Naive thymus-derived CD4-positive, alpha-beta T cell (primary cell): Measurements from ENCODE around the gene NME7. TPM values are rescaled to one million over a fixed set of nuclear protein-coding genes. Genes with fewer than 3 reads are reported as not detected.
"Not testable (repeated sequence)": the region's sequence is repeated elsewhere in the genome, so short reads cannot be mapped to it uniquely, and the experiment has no call there.

Experiments used
- ATAC-seq: fragments of 150-1000 bp; cut with Tn5 transposase; 2 replicates; pipeline ENCODE4 v1.10.0; 2021; ENCODE audit warnings: mild to moderate bottlenecking, moderate library complexity
- CTCF ChIA-PET: fragments of 350-600 bp; sonication (Branson Sonifier 250); formaldehyde crosslinking; loops from one replicate; lab custom pipeline; 2021; ENCODE audit warnings: antibody characterized with exemption; lab: Charles Lee
- POLR2A ChIA-PET: fragments of 350-600 bp; sonication (Branson Sonifier 250); formaldehyde crosslinking; loops from one replicate; lab custom pipeline; 2021; ENCODE audit warnings: antibody characterized with exemption, inconsistent platforms; lab: Charles Lee
- DNase-seq, 9 donors: peaks; one replicate each; pipeline versions ENCODE4 v3.0.0 to v3.0.0-alpha.2; 2020 to 2022; ENCODE audit warnings: mixed read lengths in 1 of 9
- H3K27ac ChIP-seq: one replicate; pipeline ENCODE4 v1.7.0; 2013; ENCODE audit warnings: mild to moderate bottlenecking, low read depth, low read length, moderate library complexity
- H3K27me3 ChIP-seq, 2 donors: one replicate each; pipeline ENCODE4 v1.7.0; 2013; ENCODE audit warnings: low read length in 2 of 2, mild to moderate bottlenecking in 2 of 2, moderate library complexity in 2 of 2; ENCODE audit not compliant: control insufficient read depth in 2 of 2, insufficient read depth in 2 of 2
- H3K36me3 ChIP-seq, 3 experiments: 1 replicate in 2 of 3; 2 replicates in 1 of 3; pipeline ENCODE4 v1.7.0; 2013; ENCODE audit warnings: low read length in 3 of 3, mild to moderate bottlenecking in 3 of 3, moderate library complexity in 1 of 3; ENCODE audit not compliant: insufficient read depth in 3 of 3, control insufficient read depth in 2 of 3
- H3K4me1 ChIP-seq, 2 donors: one replicate each; pipeline ENCODE4 v1.7.0; 2013; ENCODE audit warnings: low read length in 2 of 2, mild to moderate bottlenecking in 2 of 2, moderate library complexity in 1 of 2; ENCODE audit not compliant: control insufficient read depth in 2 of 2, insufficient read depth in 2 of 2
- H3K4me3 ChIP-seq: 2 replicates; pipeline ENCODE4 v1.7.0; 2013; ENCODE audit warnings: mild to moderate bottlenecking, low read length
- H3K9me3 ChIP-seq, 3 experiments: 1 replicate in 2 of 3; 2 replicates in 1 of 3; pipeline ENCODE4 v1.7.0; 2013; ENCODE audit warnings: low read length in 3 of 3; ENCODE audit not compliant: control insufficient read depth in 2 of 3
- H3K27ac Mint-ChIP-seq, 9 donors: one replicate each; pipeline ENCODE4 v1.8.0; 2020 to 2022; ENCODE audit warnings: mixed read lengths in 9 of 9, mild to moderate bottlenecking in 8 of 9, moderate library complexity in 5 of 9, inconsistent platforms in 2 of 9
- H3K27me3 Mint-ChIP-seq, 5 donors: one replicate each; pipeline ENCODE4 v1.8.0; 2021 to 2022; ENCODE audit warnings: mixed read lengths in 5 of 5, mild to moderate bottlenecking in 1 of 5
- H3K36me3 Mint-ChIP-seq, 5 donors: one replicate each; pipeline ENCODE4 v1.8.0; 2020 to 2022; ENCODE audit warnings: mixed read lengths in 5 of 5, mild to moderate bottlenecking in 3 of 5, inconsistent platforms in 1 of 5
- H3K4me1 Mint-ChIP-seq, 7 donors: one replicate each; pipeline ENCODE4 v1.8.0; 2020 to 2022; ENCODE audit warnings: mixed read lengths in 7 of 7, mild to moderate bottlenecking in 3 of 7, inconsistent platforms in 1 of 7
- H3K4me3 Mint-ChIP-seq, 10 donors: one replicate each; pipeline ENCODE4 v1.8.0; 2020 to 2022; ENCODE audit warnings: mild to moderate bottlenecking in 10 of 10, mixed read lengths in 10 of 10, moderate library complexity in 6 of 10, inconsistent platforms in 2 of 10
- H3K9me3 Mint-ChIP-seq, 11 donors: one replicate each; pipeline ENCODE4 v1.8.0; 2020 to 2022; ENCODE audit warnings: mixed read lengths in 11 of 11, mild to moderate bottlenecking in 4 of 11, inconsistent platforms in 1 of 11, moderate library complexity in 1 of 11
- intact Hi-C, 2 donors: fragments of 100-400 bp; cut with micrococcal nuclease; formaldehyde crosslinking; loops; one replicate each; pipeline ENCODE4 v1.15.1; 2023
- polyA plus RNA-seq, 2 donors: library from polyadenylated mRNA; unstranded; fragments of 300-500 nt; fragmentation: Illumina TruSeq; gene quantifications; one replicate each; pipeline ENCODE4 v1.2.3, GENCODE V29; 2021
- total RNA-seq, 6 experiments: library from RNA in 5 of 6; stranded (reverse) in 5 of 6; gene quantifications; 1 replicate in 5 of 6; 2 replicates in 1 of 6; pipeline ENCODE4 v1.2.3 and lab custom pipeline; 2021 to 2026

NME7 gene, protein sequence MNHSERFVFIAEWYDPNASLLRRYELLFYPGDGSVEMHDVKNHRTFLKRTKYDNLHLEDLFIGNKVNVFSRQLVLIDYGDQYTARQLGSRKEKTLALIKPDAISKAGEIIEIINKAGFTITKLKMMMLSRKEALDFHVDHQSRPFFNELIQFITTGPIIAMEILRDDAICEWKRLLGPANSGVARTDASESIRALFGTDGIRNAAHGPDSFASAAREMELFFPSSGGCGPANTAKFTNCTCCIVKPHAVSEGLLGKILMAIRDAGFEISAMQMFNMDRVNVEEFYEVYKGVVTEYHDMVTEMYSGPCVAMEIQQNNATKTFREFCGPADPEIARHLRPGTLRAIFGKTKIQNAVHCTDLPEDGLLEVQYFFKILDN
- 10 to 100 TPM in 4 of 5 experiments, 1 to 10 TPM in 1; 8.6 to 14.5 (median 12.7) TPM for total RNA-seq
- polyA plus RNA-seq: 10 to 100 TPM; 15.6 to 18.6 TPM
- 5.0 reads per million, percentile 24 among the genes with 10 or more reads in this experiment for total RNA-seq (lab: John Stamatoyannopoulos, UW)

DNA sequence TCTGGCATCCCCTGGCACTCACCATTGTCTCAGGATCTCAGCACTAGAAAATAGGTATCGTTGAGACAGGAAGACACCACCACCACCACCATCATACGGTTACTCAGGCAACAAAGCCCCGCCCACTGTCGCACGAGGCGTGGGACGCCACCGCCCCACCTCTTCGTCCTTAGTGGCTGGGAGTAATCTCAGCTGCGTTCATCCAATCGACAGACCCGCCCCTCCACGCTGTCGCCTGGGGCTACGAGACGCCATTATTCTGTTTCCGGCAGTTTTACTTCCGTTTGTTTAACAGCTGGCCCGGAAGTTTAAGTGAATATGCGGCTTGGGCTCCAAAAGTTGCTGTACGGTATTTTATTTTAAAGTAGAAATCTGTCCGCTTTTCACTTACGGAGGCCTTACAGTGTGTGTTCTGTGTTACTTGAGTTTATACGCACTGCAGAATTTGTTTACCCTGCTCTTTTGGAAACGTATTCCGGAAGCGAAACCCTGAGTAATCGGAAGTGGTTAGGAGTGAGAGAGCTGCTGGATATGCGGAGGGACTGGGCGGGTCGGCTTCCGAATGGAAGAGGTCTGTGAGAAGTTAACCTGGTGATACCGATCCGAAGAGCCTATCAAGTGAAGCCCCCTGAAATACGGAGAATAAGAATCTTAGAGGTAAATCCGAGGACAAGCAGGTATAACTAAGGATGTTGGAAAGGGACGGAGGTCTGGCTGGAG lies at the start of gene NME7, which contains the start of gene BLZF1:
Gene NME7 (minus strand): TSS at position 112 of the 720 bp plus-strand sequence. CDS start 87 bp downstream, at position 25.
Gene BLZF1 (plus strand): TSS at position 510 of the 720 bp plus-strand sequence. CDS start 1,328 bp downstream, outside the sequence.
- Histone ChIP-seq H3K27me3 (no peaks in the 10 kb centered on the region), H3K4me3 (peak within 1 kb of the TSS; percentile 87), H3K4me1 (peaks cover 4 to 14% of the 10 kb centered on the region in 2 donors), H3K27ac (peak within 1 kb of the TSS; percentile 85), H3K36me3 (peaks cover 0 to 5% (median 0%) of the 10 kb centered on the region in 3 experiments), H3K9me3 (no peaks in the 10 kb centered on the region)
- H3K27ac Mint-ChIP-seq: peak within 1 kb of the TSS in 2 of 9 donors; percentile 73 to 78
- peaks cover 0 to 31% (median 11%) of the 10 kb centered on the region in 5 donors for H3K36me3 Mint-ChIP-seq
- H3K27me3 Mint-ChIP-seq: no peaks in the 10 kb centered on the region
- peaks cover 0 to 5% (median 0%) of the 10 kb centered on the region in 11 donors for H3K9me3 Mint-ChIP-seq
- DNase-seq (peak; percentile 91 to 99 (median 98)), ATAC-seq (peak; percentile 99)
- H3K4me1 Mint-ChIP-seq: peaks cover 20 to 47% (median 29%) of the 10 kb centered on the region in 7 donors
- CTCF ChIA-PET: interaction anchor here (0.5 to 1.5 kb wide), 4 partner anchors 19 to 927 kb away, joined by 3 read pairs; no protein-coding TSS in a partner anchor
- POLR2A ChIA-PET: interaction anchor here (0.7 to 1.3 kb wide), 6 partner anchors 17 to 1025 kb away, joined by 3 to 7 read pairs (median 5); partner anchors contain the start of gene SCYL3
- intact Hi-C loops: loop anchor here (1.0 to 10.0 kb wide), 27 partner anchors 59 to 1947 kb away; partner anchors contain the start of genes ATP1B1 (in 2 of the 2), KIFAP3 (in 2 of the 2), METTL18 (in 2 of the 2) and SELL (in 2 of the 2)
- H3K4me3 Mint-ChIP-seq: peak within 1 kb of the TSS in 3 of 10 donors; percentile 19 to 72 (median 71)

DNA sequence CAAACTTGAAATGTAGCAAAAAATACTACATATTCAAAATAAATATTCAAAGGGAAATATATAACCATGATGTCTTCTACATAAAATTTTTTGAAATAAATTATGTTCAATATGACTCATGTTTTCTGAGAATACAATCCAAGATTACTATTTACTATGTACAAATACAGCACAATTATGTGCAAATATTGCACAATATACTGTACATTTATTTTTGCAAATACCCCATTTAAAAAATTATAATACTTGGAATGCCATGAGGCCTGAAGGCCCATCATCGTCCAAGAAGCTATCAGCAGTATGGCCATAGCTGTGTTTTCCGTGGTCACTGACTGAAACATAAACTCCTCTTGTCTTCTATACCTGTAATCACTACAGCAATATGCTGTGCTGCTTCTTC lies 47.4 kb upstream of the NME7 start:
- CTCF ChIA-PET: no interaction called here
- Mint-ChIP-seq H3K27ac (no peak overlapping the region), H3K36me3 (peaks cover 0 to 7% (median under 1%) of the 10 kb centered on the region in 5 donors), H3K4me1 (no peaks in the 10 kb centered on the region), H3K9me3 (peaks cover 0 to 37% (median 19%) of the 10 kb centered on the region in 11 donors), H3K27me3 (peaks cover 0 to 32% (median 6%) of the 10 kb centered on the region in 5 donors), H3K4me3 (no peak overlapping the region)
- H3K9me3 ChIP-seq: no peaks in the 10 kb centered on the region
- no peaks in the 10 kb centered on the region for H3K27me3 ChIP-seq
- DNase-seq (no peak), ATAC-seq (no peak)
- H3K27ac ChIP-seq: no peak overlapping the region
- H3K4me3 ChIP-seq: no peak overlapping the region
- intact Hi-C loops: no loop called here
- H3K4me1 ChIP-seq: no peaks in the 10 kb centered on the region
- H3K36me3 ChIP-seq: no peaks in the 10 kb centered on the region
- POLR2A ChIA-PET: no interaction called here

DNA sequence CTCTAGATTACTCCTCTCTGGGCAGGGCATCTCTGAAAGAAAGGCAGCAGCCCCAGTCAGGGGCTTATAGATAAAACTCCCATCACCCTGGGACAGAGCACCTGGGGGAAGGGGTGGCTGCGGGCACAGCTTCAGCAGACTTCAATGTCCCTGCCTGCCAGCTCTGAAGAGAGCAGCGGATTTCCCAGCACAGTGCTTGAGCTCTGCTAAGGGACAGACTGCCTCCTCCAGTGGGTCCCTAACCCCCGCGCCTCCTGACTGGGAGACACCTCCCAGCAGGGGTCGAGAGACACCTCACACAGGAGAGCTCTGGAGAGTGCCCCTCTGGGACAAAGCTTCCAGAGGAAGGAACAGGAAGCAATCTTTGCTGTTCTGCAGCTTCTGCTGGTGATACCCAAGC lies 40.7 kb upstream of the NME7 start:
- H3K27ac ChIP-seq, H3K36me3 ChIP-seq, H3K4me3 Mint-ChIP-seq, H3K9me3 ChIP-seq, POLR2A ChIA-PET, H3K27me3 ChIP-seq, intact Hi-C loops, DNase-seq, H3K4me1 Mint-ChIP-seq, ATAC-seq, H3K4me3 ChIP-seq, CTCF ChIA-PET, H3K27ac Mint-ChIP-seq, H3K4me1 ChIP-seq: not testable (repeated sequence)
- H3K36me3 Mint-ChIP-seq: peaks cover 0 to 13% (median 10%) of the 10 kb centered on the region in 5 donors
- peaks cover 0 to 22% (median 0%) of the 10 kb centered on the region in 5 donors for H3K27me3 Mint-ChIP-seq
- H3K9me3 Mint-ChIP-seq: peaks cover 10 to 98% (median 43%) of the 10 kb centered on the region in 11 donors

DNA sequence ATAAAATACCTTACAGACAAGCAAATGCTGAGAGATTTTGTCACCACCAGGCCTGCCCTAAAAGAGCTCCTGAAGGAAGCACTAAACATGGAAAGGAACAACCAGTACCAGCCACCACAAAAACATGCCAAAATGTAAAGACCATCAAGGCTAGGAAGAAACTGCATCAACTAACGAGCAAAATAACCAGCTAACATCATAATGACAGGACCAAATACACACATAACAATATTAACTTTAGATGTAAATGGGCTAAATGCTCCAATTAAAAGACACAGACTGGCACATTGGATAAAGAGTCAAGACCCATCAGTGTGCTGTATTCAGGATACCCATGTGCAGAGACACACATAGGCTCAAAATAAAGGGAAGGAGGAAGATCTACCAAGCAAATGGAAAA lies 35.0 kb upstream of the NME7 start:
- Mint-ChIP-seq H3K36me3 (peaks cover 11 to 34% (median 20%) of the 10 kb centered on the region in 5 donors), H3K9me3 (peaks cover 12 to 86% (median 36%) of the 10 kb centered on the region in 11 donors)
- intact Hi-C loops, H3K36me3 ChIP-seq, H3K27me3 ChIP-seq, H3K27ac Mint-ChIP-seq, H3K27ac ChIP-seq, POLR2A ChIA-PET, H3K9me3 ChIP-seq, H3K4me3 ChIP-seq, DNase-seq, H3K4me1 Mint-ChIP-seq, H3K4me3 Mint-ChIP-seq, H3K27me3 Mint-ChIP-seq, ATAC-seq, CTCF ChIA-PET, H3K4me1 ChIP-seq: not testable (repeated sequence)

DNA sequence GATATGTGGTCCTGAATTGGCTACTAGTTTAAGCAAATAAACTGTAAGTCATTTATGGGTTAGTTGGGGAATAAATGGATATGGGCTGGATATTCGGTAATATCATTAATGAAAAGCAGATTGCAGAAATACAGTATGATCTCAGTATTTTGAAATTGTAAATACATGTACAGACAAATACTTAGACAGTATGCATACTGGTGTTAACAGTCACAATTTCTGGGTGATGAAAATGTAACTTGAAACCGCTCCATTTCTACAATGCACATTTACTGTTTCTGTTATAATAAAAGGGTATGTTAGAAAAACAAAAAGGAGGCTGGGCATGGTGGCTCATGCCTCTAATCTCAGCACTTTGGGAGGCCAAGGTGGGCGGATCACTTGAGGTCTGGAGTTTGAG lies 28.4 kb upstream of the NME7 start:
- intact Hi-C loops: no loop called here
- Histone ChIP-seq H3K9me3 (no peaks in the 10 kb centered on the region), H3K36me3 (peaks cover 0 to 17% (median 0%) of the 10 kb centered on the region in 3 experiments), H3K4me3 (no peak overlapping the region), H3K4me1 (no peaks in the 10 kb centered on the region), H3K27me3 (no peaks in the 10 kb centered on the region), H3K27ac (no peak overlapping the region)
- Mint-ChIP-seq H3K36me3 (peaks cover 4 to 62% (median 62%) of the 10 kb centered on the region in 5 donors), H3K4me3 (no peak overlapping the region), H3K27me3 (no peaks in the 10 kb centered on the region), H3K9me3 (peaks cover 0 to 23% (median 9%) of the 10 kb centered on the region in 11 donors), H3K4me1 (peaks cover 0 to 2% (median 0%) of the 10 kb centered on the region in 7 donors), H3K27ac (peak overlapping the region in 1 of 9 donors; percentile 31)
- POLR2A ChIA-PET: no interaction called here
- DNase-seq: no peak
- no peak for ATAC-seq
- CTCF ChIA-PET: no interaction called here

DNA sequence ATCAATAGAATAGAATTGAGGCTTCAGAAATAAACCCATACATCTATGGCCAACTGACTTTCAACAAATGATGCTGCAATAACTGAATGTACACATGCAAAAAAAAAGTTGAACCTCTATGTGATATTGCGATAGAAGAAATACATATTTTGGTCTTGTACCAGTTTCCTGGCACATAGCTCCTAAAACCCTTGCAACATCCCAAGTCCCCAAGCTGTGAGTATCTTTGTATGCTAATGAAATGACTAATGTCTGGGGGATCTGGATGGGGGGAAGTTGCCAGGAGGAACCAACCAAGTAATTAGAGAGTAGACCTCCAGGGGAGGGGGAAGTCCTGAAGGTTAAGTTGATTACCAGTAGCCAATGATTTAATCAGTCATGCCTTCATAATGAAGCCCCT lies 24.8 kb upstream of the NME7 start:
- no peak overlapping the region for H3K4me3 Mint-ChIP-seq
- Histone ChIP-seq H3K4me1 (no peaks in the 10 kb centered on the region), H3K4me3 (no peak overlapping the region), H3K27ac (no peak overlapping the region), H3K9me3 (no peaks in the 10 kb centered on the region), H3K36me3 (peaks cover 0 to 28% (median 0%) of the 10 kb centered on the region in 3 experiments), H3K27me3 (no peaks in the 10 kb centered on the region)
- intact Hi-C loops: no loop called here
- ATAC-seq (no peak), DNase-seq (no peak)
- peaks cover 0 to 13% (median 0%) of the 10 kb centered on the region in 7 donors for H3K4me1 Mint-ChIP-seq
- no peaks in the 10 kb centered on the region for H3K27me3 Mint-ChIP-seq
- ChIA-PET POLR2A (no interaction called here), CTCF (no interaction called here)
- peaks cover 17 to 77% (median 64%) of the 10 kb centered on the region in 5 donors for H3K36me3 Mint-ChIP-seq
- H3K9me3 Mint-ChIP-seq: no peaks in the 10 kb centered on the region
- no peak overlapping the region for H3K27ac Mint-ChIP-seq
